Cardiac muscle cell (in vitro differentiated cells and primary cell): ENCODE data around the gene PPARA. TPM values are rescaled to one million over a fixed set of nuclear protein-coding genes. Genes with fewer than 3 reads are reported as not detected.

ENCODE experiments used
- DNase-seq, 2 donors: peaks; one replicate each; pipeline versions ENCODE4 v3.0.0 to v3.0.0-alpha.2; 2010 to 2017; ENCODE audit warnings: low read depth in 1 of 2, low spot score in 1 of 2
- H3K27ac ChIP-seq: fragments of 200-600 bp; sonication (generic); 2 replicates; pipeline ENCODE4 v1.5.1; 2016
- H3K27me3 ChIP-seq: fragments of 200-600 bp; sonication (generic); 2 replicates; pipeline ENCODE4 v1.6.0; 2016; ENCODE audit warnings: control low read depth
- H3K36me3 ChIP-seq: fragments of 200-600 bp; sonication (generic); 2 replicates; pipeline ENCODE4 v1.5.1; 2016; ENCODE audit warnings: control low read depth
- H3K4me1 ChIP-seq: fragments of 200-600 bp; sonication (generic); 2 replicates; pipeline ENCODE4 v1.8.1; 2017; ENCODE audit warnings: low read depth, mild to moderate bottlenecking, mixed run types
- H3K4me3 ChIP-seq: fragments of 200-600 bp; sonication (generic); 2 replicates; pipeline ENCODE4 v1.5.1; 2016; ENCODE audit warnings: mild to moderate bottlenecking
- H3K9me3 ChIP-seq: fragments of 200-600 bp; sonication (generic); 2 replicates; pipeline ENCODE4 v1.5.1; 2017; ENCODE audit warnings: low read depth, mild to moderate bottlenecking, control low read depth
- polyA plus RNA-seq: library from polyadenylated mRNA; unstranded; fragments of >200 nt; fragmentation: Nextera tagmentation; extraction: Ambion mirVana; gene quantifications from 2 replicates; pipeline ENCODE4 v1.2.1, GENCODE V29; 2016
- total RNA-seq: library from RNA; depleted of rRNA; stranded (reverse); fragments of >200 nt; gene quantifications from 2 replicates; pipeline ENCODE4 v1.2.3, GENCODE V29; 2016
- TF ChIP-seq, protein P1 (sequence below): IDR thresholded peaks from 2 replicates; pipeline ENCODE4 v1.5.1; 2012; ENCODE audit warnings: low read depth, mild to moderate bottlenecking, low read length

The PPARA gene
- total and polyA plus RNA-seq, 2 experiments from 2014 or later: 11.8 to 25.1 TPM

DNA sequence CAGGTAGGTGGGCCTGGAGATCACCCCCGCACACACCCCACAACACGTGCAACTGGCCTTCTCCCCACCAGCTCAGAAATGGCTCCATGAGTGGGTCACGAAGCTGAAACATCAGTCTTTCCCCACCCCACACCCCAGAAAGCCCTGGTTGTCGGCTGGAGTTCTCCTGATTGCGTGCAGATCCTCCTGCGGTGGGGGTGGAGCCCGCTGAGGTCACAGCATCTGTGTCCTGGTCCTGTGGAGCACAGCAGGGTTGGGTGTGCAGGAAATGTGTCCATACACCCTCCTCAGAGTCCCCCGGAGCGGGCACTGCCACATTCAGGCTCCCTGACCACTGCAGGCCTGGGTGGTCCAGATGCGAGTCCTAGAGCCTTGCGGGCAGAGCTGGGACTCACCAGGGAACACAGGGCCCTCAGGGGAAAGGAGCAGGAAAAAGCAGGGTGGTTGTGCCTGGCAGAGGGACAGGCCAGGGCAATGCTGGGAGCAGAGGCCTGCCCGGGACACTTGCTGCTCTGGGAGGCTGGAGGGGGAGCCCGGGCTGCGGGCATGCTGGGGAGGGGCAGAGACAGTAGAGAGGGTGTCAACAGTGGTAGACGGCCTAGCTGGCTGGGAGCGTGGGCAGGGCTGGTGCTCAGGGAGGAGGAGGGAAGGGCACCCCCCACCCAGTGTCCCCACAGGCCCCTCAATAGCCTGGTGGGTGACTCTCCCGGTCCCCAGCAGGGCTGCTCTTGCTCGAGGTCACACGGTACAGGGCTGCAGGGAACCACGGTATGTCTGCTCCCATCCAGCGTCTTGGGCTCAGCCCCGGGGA, 42.4 kb upstream of the PPARA start:
- no peak overlapping the region for H3K27ac ChIP-seq
- H3K9me3 ChIP-seq: no peaks in the 10 kb centered on the region
- DNase-seq: no peak
- TF ChIP-seq, protein P1, sequence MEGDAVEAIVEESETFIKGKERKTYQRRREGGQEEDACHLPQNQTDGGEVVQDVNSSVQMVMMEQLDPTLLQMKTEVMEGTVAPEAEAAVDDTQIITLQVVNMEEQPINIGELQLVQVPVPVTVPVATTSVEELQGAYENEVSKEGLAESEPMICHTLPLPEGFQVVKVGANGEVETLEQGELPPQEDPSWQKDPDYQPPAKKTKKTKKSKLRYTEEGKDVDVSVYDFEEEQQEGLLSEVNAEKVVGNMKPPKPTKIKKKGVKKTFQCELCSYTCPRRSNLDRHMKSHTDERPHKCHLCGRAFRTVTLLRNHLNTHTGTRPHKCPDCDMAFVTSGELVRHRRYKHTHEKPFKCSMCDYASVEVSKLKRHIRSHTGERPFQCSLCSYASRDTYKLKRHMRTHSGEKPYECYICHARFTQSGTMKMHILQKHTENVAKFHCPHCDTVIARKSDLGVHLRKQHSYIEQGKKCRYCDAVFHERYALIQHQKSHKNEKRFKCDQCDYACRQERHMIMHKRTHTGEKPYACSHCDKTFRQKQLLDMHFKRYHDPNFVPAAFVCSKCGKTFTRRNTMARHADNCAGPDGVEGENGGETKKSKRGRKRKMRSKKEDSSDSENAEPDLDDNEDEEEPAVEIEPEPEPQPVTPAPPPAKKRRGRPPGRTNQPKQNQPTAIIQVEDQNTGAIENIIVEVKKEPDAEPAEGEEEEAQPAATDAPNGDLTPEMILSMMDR: no peak
- no peaks in the 10 kb centered on the region for H3K36me3 ChIP-seq
- no peaks in the 10 kb centered on the region for H3K27me3 ChIP-seq
- peaks cover 7% of the 10 kb centered on the region for H3K4me1 ChIP-seq
- no peak overlapping the region for H3K4me3 ChIP-seq

DNA sequence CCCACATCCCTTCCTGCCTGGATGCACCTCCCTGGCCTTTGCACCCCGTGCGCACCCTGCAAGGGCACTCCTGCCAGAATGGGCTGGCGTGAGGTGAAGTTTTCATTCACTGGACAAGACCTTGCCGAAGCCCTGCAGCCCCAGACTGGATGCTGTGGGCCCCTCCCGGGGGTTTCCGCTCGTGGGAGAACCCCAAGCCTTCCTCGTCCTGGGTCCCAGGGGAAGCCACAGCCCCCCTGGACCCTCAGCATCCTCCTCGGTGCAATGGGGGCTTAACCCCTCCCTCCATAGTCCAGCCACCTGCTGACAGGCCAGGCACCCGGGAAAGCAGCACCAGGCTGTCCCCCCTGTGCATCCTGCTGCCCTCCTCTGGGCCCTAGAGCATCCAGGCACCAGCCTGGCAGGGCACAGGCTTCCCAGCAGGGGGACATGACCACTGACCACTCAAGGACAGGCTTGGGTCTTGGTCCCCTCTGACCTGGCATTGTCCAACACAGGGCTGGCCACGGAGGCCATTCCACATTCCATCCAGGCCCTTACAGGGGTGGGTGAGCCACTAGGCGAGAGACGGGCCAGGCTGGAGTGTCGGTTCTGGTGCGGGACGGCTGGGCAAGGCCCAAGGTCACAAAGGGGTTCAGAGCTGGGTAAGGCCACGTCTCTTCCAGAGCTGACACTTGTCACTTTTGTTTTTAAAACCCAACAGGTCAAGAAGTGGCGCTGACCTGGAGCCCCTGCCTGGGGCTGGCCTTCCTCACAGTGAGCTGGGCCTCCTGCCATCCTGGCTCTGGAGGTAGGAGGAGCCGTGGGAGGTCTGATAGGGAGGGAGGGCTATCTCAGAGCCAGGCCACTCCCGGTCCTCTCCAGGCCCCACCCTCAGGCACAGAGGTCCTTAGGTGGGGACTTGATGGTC, 41.5 kb upstream of the PPARA start:
- Histone ChIP-seq H3K9me3 (no peaks in the 10 kb centered on the region), H3K27ac (peak overlapping the region; percentile 26), H3K36me3 (no peaks in the 10 kb centered on the region), H3K4me1 (peaks cover 7% of the 10 kb centered on the region), H3K27me3 (no peaks in the 10 kb centered on the region), H3K4me3 (no peak overlapping the region)
- TF ChIP-seq, protein P1: peak; percentile 4
- DNase-seq: peak; percentile 48 to 62

DNA sequence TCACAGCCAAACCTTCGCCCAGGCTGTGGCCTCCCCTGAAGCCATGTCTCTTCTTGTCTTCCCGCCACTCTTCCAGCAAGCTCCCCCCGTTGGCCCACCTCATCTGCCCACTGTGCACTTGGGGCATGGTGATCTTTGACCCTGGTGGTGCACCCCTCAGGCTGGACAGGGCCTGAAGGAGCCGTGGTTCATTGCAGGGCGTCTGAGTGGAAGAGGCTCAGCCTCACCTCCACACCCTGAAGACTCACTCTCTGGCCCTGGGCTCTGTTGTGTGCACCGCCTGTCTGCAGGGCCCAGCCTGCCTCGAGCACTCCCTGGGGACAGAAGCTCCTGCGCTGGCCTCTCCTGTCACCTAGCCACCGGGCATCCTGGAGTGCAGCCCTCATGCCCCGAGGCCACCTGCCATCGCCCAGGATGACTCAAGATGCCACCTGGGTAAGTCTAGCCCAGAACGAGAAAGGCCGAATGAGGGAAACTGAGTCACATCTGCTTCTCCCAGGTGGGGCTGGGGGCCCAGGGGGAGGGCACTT, 40.8 kb upstream of the PPARA start:
- H3K27ac ChIP-seq: no peak overlapping the region
- no peak overlapping the region for H3K4me3 ChIP-seq
- no peaks in the 10 kb centered on the region for H3K36me3 ChIP-seq
- H3K4me1 ChIP-seq: peaks cover 7% of the 10 kb centered on the region
- no peak for DNase-seq
- H3K9me3 ChIP-seq: no peaks in the 10 kb centered on the region
- TF ChIP-seq, protein P1: no peak
- H3K27me3 ChIP-seq: no peaks in the 10 kb centered on the region

DNA sequence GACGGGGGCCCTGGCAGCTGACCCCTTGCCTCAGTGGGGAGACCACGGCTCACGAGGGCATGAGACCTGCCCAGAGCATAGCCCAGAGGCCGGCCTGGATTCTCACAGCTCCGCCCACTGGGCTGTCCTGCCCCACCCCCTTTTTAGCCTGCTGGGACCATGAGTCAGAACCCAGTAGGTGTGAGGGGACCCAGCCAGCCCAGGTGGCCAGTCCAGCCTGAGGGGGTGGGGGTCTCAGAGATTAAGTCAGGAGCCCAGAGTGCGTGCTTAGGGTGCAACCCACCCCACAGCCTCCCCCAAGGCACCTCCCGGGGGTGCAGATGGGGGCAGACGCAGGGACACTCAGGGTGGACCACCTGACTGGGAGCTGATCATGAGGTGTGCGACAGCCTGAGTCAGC, 40.1 kb upstream of the PPARA start:
- TF ChIP-seq, protein P1: no peak
- Histone ChIP-seq H3K4me1 (peaks cover 7% of the 10 kb centered on the region), H3K9me3 (no peaks in the 10 kb centered on the region), H3K27me3 (no peaks in the 10 kb centered on the region), H3K4me3 (no peak overlapping the region), H3K27ac (no peak overlapping the region), H3K36me3 (no peaks in the 10 kb centered on the region)
- no peak for DNase-seq

DNA sequence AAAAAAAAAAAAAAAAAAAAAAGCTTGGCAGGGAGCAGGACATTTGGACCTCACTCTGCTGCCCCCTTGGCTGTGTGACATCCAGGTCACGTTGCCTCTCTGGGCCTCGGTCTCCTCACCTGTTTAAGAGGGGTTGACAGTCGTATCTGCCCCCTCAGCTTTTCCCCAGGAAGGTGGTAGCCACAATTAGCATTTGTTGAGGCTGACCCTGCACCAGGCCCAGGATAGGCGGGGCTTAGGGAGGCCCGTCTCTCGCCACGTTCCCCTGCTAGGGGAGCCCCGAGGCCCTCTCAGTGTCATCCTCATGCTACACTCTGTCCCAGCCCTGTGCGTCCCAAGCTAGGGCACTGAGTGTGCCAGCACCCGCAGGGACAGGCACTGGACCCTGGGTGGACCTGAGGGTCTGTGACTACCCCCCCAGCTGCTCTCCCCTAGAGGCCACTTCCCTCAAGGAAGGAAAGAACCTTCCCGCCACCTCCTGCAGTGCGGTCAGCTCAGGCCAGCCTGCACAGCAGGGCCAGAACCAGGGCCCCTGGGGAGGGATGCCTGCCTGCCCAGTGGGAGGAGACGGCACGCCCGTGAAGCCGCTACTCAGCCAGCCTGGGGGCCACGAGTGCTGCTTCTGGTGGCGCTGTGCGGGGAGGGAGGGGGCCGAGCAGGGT, 38.5 kb upstream of the PPARA start:
- Histone ChIP-seq H3K4me3 (no peak overlapping the region), H3K9me3 (no peaks in the 10 kb centered on the region), H3K27ac (no peak overlapping the region), H3K4me1 (peaks cover 7% of the 10 kb centered on the region), H3K36me3 (no peaks in the 10 kb centered on the region), H3K27me3 (no peaks in the 10 kb centered on the region)
- DNase-seq: peak in 1 of 2 donors; percentile 32
- TF ChIP-seq, protein P1: no peak
